Endodermal cell (in vitro differentiated cells): ENCODE data around the gene GTPBP1. TPM values are rescaled to one million over a fixed set of nuclear protein-coding genes. Genes with fewer than 3 reads are reported as not detected.

Experiments used
- DNase-seq: peaks from one replicate; pipeline ENCODE4 v3.0.0-alpha.2; 2017
- H3K27ac ChIP-seq: 2 replicates; pipeline ENCODE4 v1.5.1; 2013; ENCODE audit warnings: mild to moderate bottlenecking, low read depth, low read length, moderate library complexity
- H3K27me3 ChIP-seq: 2 replicates; pipeline ENCODE4 v1.6.1; 2013; ENCODE audit warnings: mild to moderate bottlenecking, low read length, moderate library complexity; ENCODE audit not compliant: insufficient read depth, control insufficient read depth, poor library complexity, severe bottlenecking
- H3K36me3 ChIP-seq: 2 replicates; pipeline ENCODE4 v1.7.0; 2013; ENCODE audit warnings: mild to moderate bottlenecking, low read length, moderate library complexity; ENCODE audit not compliant: control insufficient read depth, insufficient read depth
- H3K4me1 ChIP-seq: one replicate; pipeline ENCODE4 v1.7.0; 2013; ENCODE audit warnings: low read length; ENCODE audit not compliant: control insufficient read depth, insufficient read depth
- H3K4me3 ChIP-seq: 2 replicates; pipeline ENCODE4 v1.5.1; 2013; ENCODE audit warnings: mild to moderate bottlenecking, low read length, moderate library complexity
- H3K9ac ChIP-seq: 2 replicates; pipeline ENCODE4 v1.6.1; 2013; ENCODE audit warnings: mild to moderate bottlenecking, low read length, moderate library complexity; ENCODE audit not compliant: poor library complexity, severe bottlenecking; ENCODE audit errors: extremely low read depth
- H3K9me3 ChIP-seq: 2 replicates; pipeline ENCODE4 v1.6.1; 2013; ENCODE audit warnings: mild to moderate bottlenecking, low read length, moderate library complexity; ENCODE audit not compliant: control insufficient read depth
- H3K27ac Mint-ChIP-seq: 2 replicates; pipeline ENCODE4 v1.8.0; 2020; ENCODE audit warnings: mixed read lengths
- H3K27me3 Mint-ChIP-seq: 2 replicates; pipeline ENCODE4 v1.8.0; 2021; ENCODE audit warnings: mild to moderate bottlenecking, mixed read lengths; ENCODE audit not compliant: insufficient read depth
- H3K36me3 Mint-ChIP-seq: 2 replicates; pipeline ENCODE4 v1.8.0; 2020; ENCODE audit warnings: low read depth, mixed read lengths
- H3K4me1 Mint-ChIP-seq: 2 replicates; pipeline ENCODE4 v1.8.0; 2020; ENCODE audit warnings: mixed read lengths
- H3K4me3 Mint-ChIP-seq: 2 replicates; pipeline ENCODE4 v1.8.0; 2020; ENCODE audit warnings: mild to moderate bottlenecking, moderate library complexity, mixed read lengths
- H3K9me3 Mint-ChIP-seq: 2 replicates; pipeline ENCODE4 v1.8.0; 2020; ENCODE audit warnings: mild to moderate bottlenecking, mixed read lengths
- CTCF ChIP-seq: fragments of 200-600 bp; sonication (generic); conservative IDR thresholded peaks from 2 replicates; pipeline ENCODE4 v1.5.0; 2021; ENCODE audit warnings: antibody characterized with exemption, mild to moderate bottlenecking
- WGBS, 2 experiments: methylation state at CpG; one replicate each; pipeline versions ENCODE4 v1.1.5 to v1.1.7; 2013; ENCODE audit warnings: missing lambda C conversion rate in 2 of 2, mixed read lengths in 1 of 2; ENCODE audit not compliant: insufficient coverage in 1 of 2, insufficient read length in 1 of 2; 5-methylcytosine and 5-hydroxymethylcytosine counted together
- total RNA-seq, 2 donors: library from RNA; stranded (reverse); fragmentation: NEBNext Ultra II Directional in 1 of 2; extraction: Animal tissue kit (Norgen Biotek cat#: 25700) in 1 of 2; gene quantifications; 2 replicates in 1 of 2; 3 replicates in 1 of 2; pipeline ENCODE4 v1.2.1, GENCODE V29; 2021

The GTPBP1 gene
- total RNA-seq, 2 donors from 2014 or later = 79.0 to 86.1 TPM

- Histone ChIP-seq H3K9me3 (no peaks in the 10 kb centered on the region), H3K27ac (no peak overlapping the region), H3K9ac (no peak overlapping the region), H3K4me3 (no peak overlapping the region), H3K36me3 (peaks cover 82% of the 10 kb centered on the region), H3K4me1 (no peaks in the 10 kb centered on the region), H3K27me3 (no peaks in the 10 kb centered on the region)
- no peak for DNase-seq
- H3K27me3 Mint-ChIP-seq = no peaks in the 10 kb centered on the region
- 91 to 100% methylated on average over 3 to 7 of the region's 7 CpGs for whole genome bisulfite sequencing, 2 experiments
- no peaks in the 10 kb centered on the region for H3K9me3 Mint-ChIP-seq
- TF ChIP-seq CTCF = no peak
- H3K27ac Mint-ChIP-seq = no peak overlapping the region
- H3K36me3 Mint-ChIP-seq = peaks cover 42% of the 10 kb centered on the region
- H3K4me3 Mint-ChIP-seq = no peak overlapping the region
- H3K4me1 Mint-ChIP-seq = no peaks in the 10 kb centered on the region
These were observed 29.4 kb downstream of the GTPBP1 start for GRCh38 chr22:38735126-38735464.

GRCh38 chr22:38735465-38736256 is 29.9 kb downstream of the GTPBP1 start:
- H3K9me3 Mint-ChIP-seq = no peaks in the 10 kb centered on the region
- Histone ChIP-seq H3K9ac (no peak overlapping the region), H3K4me3 (no peak overlapping the region), H3K4me1 (no peaks in the 10 kb centered on the region), H3K9me3 (no peaks in the 10 kb centered on the region), H3K27me3 (no peaks in the 10 kb centered on the region), H3K36me3 (peaks cover 85% of the 10 kb centered on the region), H3K27ac (no peak overlapping the region)
- H3K4me1 Mint-ChIP-seq = no peaks in the 10 kb centered on the region
- DNase-seq = no peak
- no peaks in the 10 kb centered on the region for H3K27me3 Mint-ChIP-seq
- 92 to 93% methylated on average over 10 to 15 of the region's 15 CpGs for WGBS, 2 experiments
- H3K36me3 Mint-ChIP-seq = peaks cover 41% of the 10 kb centered on the region
- TF ChIP-seq CTCF = no peak
- no peak overlapping the region for H3K27ac Mint-ChIP-seq
- no peak overlapping the region for H3K4me3 Mint-ChIP-seq

GRCh38 chr22:38736257-38736570 is 30.5 kb downstream of the GTPBP1 start:
- 96% methylated on average over 4 to 7 of the region's 7 CpGs for WGBS, 2 experiments
- Histone ChIP-seq H3K27me3 (no peaks in the 10 kb centered on the region), H3K9ac (no peak overlapping the region), H3K36me3 (peaks cover 85% of the 10 kb centered on the region), H3K4me1 (no peaks in the 10 kb centered on the region), H3K27ac (no peak overlapping the region), H3K9me3 (no peaks in the 10 kb centered on the region), H3K4me3 (no peak overlapping the region)
- Mint-ChIP-seq H3K36me3 (peaks cover 42% of the 10 kb centered on the region), H3K4me1 (no peaks in the 10 kb centered on the region), H3K4me3 (no peak overlapping the region), H3K27me3 (no peaks in the 10 kb centered on the region), H3K9me3 (no peaks in the 10 kb centered on the region), H3K27ac (no peak overlapping the region)
- TF ChIP-seq CTCF = no peak
- DNase-seq = no peak
